Neural cell (in vitro differentiated cells): ENCODE results near the gene TMEFF1. TPM values are rescaled to one million over a fixed set of nuclear protein-coding genes. Genes with fewer than 3 reads are reported as not detected.

ENCODE experiments used
- H2AFZ ChIP-seq: fragments of 200-600, 300-800 bp; sonication (generic), shearing (Covaris generic); 2 replicates; pipeline ENCODE4 v1.6.0; 2014; ENCODE audit warnings: low read depth, mild to moderate bottlenecking, antibody characterized with exemption, low read length, moderate library complexity
- H3F3A ChIP-seq: fragments of 200-600 bp; shearing (Covaris generic); 2 replicates; pipeline ENCODE4 v1.6.1; 2016; ENCODE audit warnings: mild to moderate bottlenecking, moderate library complexity, mixed read lengths, antibody characterized with exemption, low read length; ENCODE audit not compliant: insufficient read depth, poor library complexity, severe bottlenecking
- H3K27ac ChIP-seq: fragments of 200-600, 300-800 bp; sonication (generic), shearing (Covaris generic); 2 replicates; pipeline ENCODE4 v1.5.1; 2014; ENCODE audit warnings: mild to moderate bottlenecking, low read length, moderate library complexity
- H3K27me3 ChIP-seq: fragments of 300-800, 200-600 bp; sonication (generic), shearing (Covaris generic); 2 replicates; pipeline ENCODE4 v1.6.0; 2014; ENCODE audit warnings: mild to moderate bottlenecking, low read depth, low read length, moderate library complexity; ENCODE audit not compliant: insufficient read depth
- H3K36me3 ChIP-seq: fragments of 300-800, 200-600 bp; sonication (generic), shearing (Covaris generic); 2 replicates; pipeline ENCODE4 v1.5.1; 2014; ENCODE audit warnings: mild to moderate bottlenecking, antibody characterized with exemption, low read length, moderate library complexity; ENCODE audit not compliant: insufficient read depth
- H3K4me2 ChIP-seq: fragments of 300-800, 200-600 bp; sonication (generic), shearing (Covaris generic); 2 replicates; pipeline ENCODE4 v1.6.0; 2014; ENCODE audit warnings: mild to moderate bottlenecking, low read length
- H3K4me3 ChIP-seq: fragments of 300-800, 200-600 bp; sonication (generic), shearing (Covaris generic); 2 replicates; pipeline ENCODE4 v1.5.1; 2014; ENCODE audit warnings: mild to moderate bottlenecking, low read length, moderate library complexity
- H3K79me2 ChIP-seq: fragments of 200-600 bp; shearing (Covaris generic); replicated peaks from 2 replicates; pipeline ENCODE4 v1.6.0; 2014; ENCODE audit warnings: mild to moderate bottlenecking, low read length, moderate library complexity; ENCODE audit not compliant: insufficient read depth
- H3K9ac ChIP-seq: fragments of 300-800, 200-600 bp; sonication (generic), shearing (Covaris generic); 2 replicates; pipeline ENCODE4 v1.6.1; 2016; ENCODE audit warnings: mild to moderate bottlenecking, low read length, mixed read lengths
- H3K9me2 ChIP-seq: fragments of 200-600 bp; shearing (Covaris generic); 2 replicates; pipeline ENCODE4 v1.6.1; 2016; ENCODE audit warnings: mild to moderate bottlenecking, low read length, mixed read lengths; ENCODE audit not compliant: insufficient read depth
- H3K9me3 ChIP-seq: fragments of 200-600, 300-800 bp; sonication (generic), shearing (Covaris generic); 2 replicates; pipeline ENCODE4 v1.6.1; 2016; ENCODE audit warnings: mild to moderate bottlenecking, mixed run types, low read length, moderate library complexity, mixed read lengths
- H4K20me1 ChIP-seq: fragments of 200-600 bp; shearing (Covaris generic); 2 replicates; pipeline ENCODE4 v1.6.1; 2016; ENCODE audit warnings: mild to moderate bottlenecking, mixed run types; ENCODE audit not compliant: insufficient read depth
- CTCF ChIP-seq: fragments of 450-650 bp; IDR thresholded peaks from 2 replicates; pipeline ENCODE4 v1.5.1; 2014; ENCODE audit warnings: antibody characterized with exemption, mild to moderate bottlenecking, moderate library complexity; ENCODE audit not compliant: poor library complexity, severe bottlenecking
- EP300 ChIP-seq: fragments of 450-650 bp; conservative IDR thresholded peaks from 2 replicates; pipeline ENCODE4 v1.6.1; 2014; ENCODE audit warnings: antibody characterized with exemption, mild to moderate bottlenecking, moderate library complexity; ENCODE audit not compliant: poor library complexity, severe bottlenecking
- EZH2 ChIP-seq: fragments of 200-600, 300-800 bp; shearing (Covaris generic), sonication (generic); IDR thresholded peaks from 2 replicates; pipeline ENCODE4 v1.6.1; 2014; ENCODE audit warnings: antibody characterized with exemption, low read length, borderline replicate concordance, mild to moderate bottlenecking; ENCODE audit not compliant: insufficient read depth, poor library complexity, severe bottlenecking
- MXI1 ChIP-seq: fragments of 450-650 bp; conservative IDR thresholded peaks from 2 replicates; pipeline ENCODE4 v1.6.1; 2014; ENCODE audit warnings: antibody characterized with exemption, mild to moderate bottlenecking; ENCODE audit not compliant: poor library complexity, severe bottlenecking
- POLR2AphosphoS5 ChIP-seq: IDR thresholded peaks from 2 replicates; pipeline ENCODE4 v1.6.1; 2012
- RAD21 ChIP-seq: fragments of 450-650 bp; conservative IDR thresholded peaks from 2 replicates; pipeline ENCODE4 v1.6.1; 2014; ENCODE audit warnings: antibody characterized with exemption, mild to moderate bottlenecking, moderate library complexity
- REST ChIP-seq: IDR thresholded peaks from 2 replicates; pipeline ENCODE4 v1.6.1; 2012; ENCODE audit warnings: borderline replicate concordance
- SMC3 ChIP-seq: fragments of 450-650 bp; conservative IDR thresholded peaks from 2 replicates; pipeline ENCODE4 v1.6.1; 2014; ENCODE audit warnings: antibody characterized with exemption, mild to moderate bottlenecking, moderate library complexity; ENCODE audit not compliant: poor library complexity
- TAF1 ChIP-seq: IDR thresholded peaks from 2 replicates; pipeline ENCODE4 v1.6.1; 2012; ENCODE audit warnings: low read depth
- polyA plus RNA-seq: library from polyadenylated mRNA; depleted of rRNA; stranded (reverse); fragments of >200 nt; gene quantifications from 2 replicates; pipeline ENCODE4 v1.2.3, GENCODE V29; 2014

TMEFF1 gene
- polyA plus RNA-seq, 1 donor from 2014 or later, result 273 TPM

- no peak within 1 kb of the TSS for H3K9ac ChIP-seq
- TF ChIP-seq TAF1 (no peak), CTCF (no peak), RAD21 (no peak), POLR2AphosphoS5 (no peak), MXI1 (no peak), REST (no peak), EP300 (no peak), EZH2 (no peak), SMC3 (no peak)
- H3K4me3 ChIP-seq, result no peak within 1 kb of the TSS
- no peaks in the 10 kb centered on the region for H3K9me2 ChIP-seq
- no peaks in the 10 kb centered on the region for H3K9me3 ChIP-seq
- no peak within 1 kb of the TSS for H3K27ac ChIP-seq
- H3K4me2 ChIP-seq, result no peak within 1 kb of the TSS
- H4K20me1 ChIP-seq, result no peaks in the 10 kb centered on the region
- H3K36me3 ChIP-seq, result peaks cover 8% of the 10 kb centered on the region
- H3K79me2 ChIP-seq, result no peaks in the 10 kb centered on the region
- H2AFZ ChIP-seq, result no peak within 1 kb of the TSS
- H3K27me3 ChIP-seq, result no peaks in the 10 kb centered on the region
- peaks cover 3% of the 10 kb centered on the region for H3F3A ChIP-seq
These were observed 105.0 kb downstream of the TMEFF1 start, which contains the start of gene CAVIN4 for GRCh38 chr9:100577776-100578448. TSS of gene CAVIN4 (plus strand) at chr9:100578079. CDS start at chr9:100578144, 65 bp downstream.

GRCh38 chr9:100578610-100579009 is 105.7 kb downstream of the TMEFF1 start:
- H3K27me3 ChIP-seq, result no peaks in the 10 kb centered on the region
- H3K27ac ChIP-seq, result no peak overlapping the region
- H3K79me2 ChIP-seq, result no peaks in the 10 kb centered on the region
- TF ChIP-seq RAD21 (no peak), EZH2 (no peak), TAF1 (no peak), REST (no peak), MXI1 (no peak), EP300 (no peak), CTCF (no peak), POLR2AphosphoS5 (no peak), SMC3 (no peak)
- H3K9me3 ChIP-seq, result no peaks in the 10 kb centered on the region
- H2AFZ ChIP-seq, result no peak overlapping the region
- H3K4me2 ChIP-seq, result no peak overlapping the region
- H3F3A ChIP-seq, result peaks cover 3% of the 10 kb centered on the region
- H3K9ac ChIP-seq, result no peak overlapping the region
- H4K20me1 ChIP-seq, result no peaks in the 10 kb centered on the region
- no peak overlapping the region for H3K4me3 ChIP-seq
- H3K9me2 ChIP-seq, result no peaks in the 10 kb centered on the region
- H3K36me3 ChIP-seq, result peaks cover 8% of the 10 kb centered on the region
